GM21529 (cell line): Measurements from ENCODE around the gene RFX3.
"Not testable (repeated sequence)": the region's sequence is repeated elsewhere in the genome, so short reads cannot be mapped to it uniquely, and the experiment has no call there.

Source experiments
- ATAC-seq: cut with Tn5 transposase; IDR thresholded peaks from one replicate; pipeline ENCODE4 v1.9.1; 2021; ENCODE audit not compliant: unreplicated experiment

Gene RFX3

GRCh38 chr9:3361116-3361515 lies 164.7 kb downstream of the RFX3 start:
- no peak for ATAC-seq

GRCh38 chr9:3360245-3360644 lies 165.6 kb downstream of the RFX3 start:
- ATAC-seq = no peak

DNA sequence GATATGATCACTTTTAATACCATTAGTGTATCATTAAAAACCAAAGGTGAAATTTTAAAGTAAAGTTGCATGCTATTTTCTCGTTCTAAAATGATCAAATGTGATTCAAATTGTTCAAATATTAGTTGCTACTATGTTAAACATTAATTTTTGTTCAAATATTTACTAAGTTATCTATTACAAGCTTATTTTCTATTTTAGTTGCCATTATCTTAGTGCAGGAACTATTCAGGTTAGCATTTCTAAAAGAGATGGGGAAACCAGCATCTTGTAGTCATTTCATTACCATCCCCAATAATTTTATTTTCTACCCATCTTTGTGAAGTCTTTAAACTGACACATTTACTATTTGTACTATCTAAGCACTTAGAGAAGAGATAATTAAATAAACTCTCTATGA lies 166.0 kb downstream of the RFX3 start:
- no peak for ATAC-seq

DNA sequence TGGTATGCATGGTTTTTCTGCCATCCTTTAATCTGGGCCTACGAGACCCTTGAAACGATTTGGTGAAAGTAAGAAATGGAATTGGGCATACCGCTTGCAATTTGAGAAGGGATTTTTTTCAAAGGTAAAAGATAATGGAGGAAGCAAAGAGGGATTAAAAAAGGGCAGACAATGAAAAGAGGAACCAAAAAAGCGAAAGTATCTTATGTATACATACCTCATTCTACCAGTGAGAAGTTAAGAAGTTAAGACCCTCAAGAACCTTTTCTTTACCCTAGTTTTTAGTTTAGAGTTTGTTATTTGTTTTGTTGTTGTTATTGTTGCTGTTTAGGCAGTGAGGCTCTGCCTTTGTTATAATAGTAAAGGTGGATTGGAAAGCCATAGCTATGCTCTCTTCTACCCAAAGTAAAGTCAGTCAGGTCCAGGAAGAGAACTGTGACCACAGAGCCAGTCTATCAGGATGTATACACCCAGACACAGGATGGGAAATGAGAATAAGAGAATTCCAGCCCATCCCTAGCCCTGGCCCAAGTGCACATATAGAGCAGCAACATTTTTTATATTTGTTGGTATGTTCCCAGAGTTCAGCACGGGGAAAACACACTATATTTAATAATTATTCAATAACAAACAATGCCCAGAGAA lies 166.6 kb downstream of the RFX3 start:
- ATAC-seq = no peak

GRCh38 chr9:3348169-3348568 lies 177.6 kb downstream of the RFX3 start:
- no peak for ATAC-seq

DNA sequence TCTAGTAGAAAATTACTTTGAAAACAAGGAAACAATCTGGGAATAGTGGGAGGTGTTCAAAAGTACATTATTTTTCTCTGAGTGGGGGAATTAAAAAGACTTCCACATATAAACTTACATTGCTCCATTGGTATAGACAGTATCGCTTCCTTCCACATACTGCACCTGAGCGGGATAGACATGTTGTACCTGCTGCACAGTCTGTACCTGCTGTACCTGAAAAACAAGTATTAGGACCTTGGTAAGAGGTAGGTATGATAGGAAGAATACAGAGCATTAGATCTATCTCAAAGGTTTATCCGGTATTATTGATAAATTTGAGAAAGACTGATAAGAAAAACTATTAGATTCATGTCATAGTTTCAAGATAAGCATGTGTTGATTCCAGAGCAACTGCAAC lies 179.3 kb downstream of the RFX3 start:
- ATAC-seq = no peak

GRCh38 chr9:3343671-3344070 lies 182.1 kb downstream of the RFX3 start:
- ATAC-seq = no peak

DNA sequence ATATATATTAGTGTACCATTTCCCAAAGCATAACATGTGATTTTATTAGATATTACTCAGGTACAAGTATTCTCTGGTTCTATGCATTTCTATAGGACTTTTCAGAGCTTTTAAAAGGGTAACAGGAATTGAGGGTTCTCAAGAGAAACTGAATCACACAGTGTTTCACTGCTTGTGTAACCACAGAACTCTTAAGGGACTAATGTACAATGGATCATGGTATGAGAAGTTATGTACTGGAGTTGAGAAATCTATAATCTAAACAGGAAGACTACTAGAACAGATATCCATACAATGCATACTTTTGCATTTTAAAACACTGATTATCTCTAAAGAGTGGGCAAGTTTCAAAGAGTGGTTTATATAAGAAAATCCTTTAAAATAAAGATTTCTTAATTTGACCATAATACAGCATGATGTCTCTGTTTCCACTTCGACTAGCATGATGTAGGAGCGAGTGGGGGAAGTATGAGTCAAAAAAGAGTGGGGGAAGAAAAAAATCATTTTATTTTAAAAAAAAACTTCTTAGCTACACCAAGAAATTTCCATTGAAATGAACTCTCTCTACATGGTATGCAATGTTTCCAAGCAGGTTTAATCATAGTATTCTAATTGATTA lies 183.5 kb downstream of the RFX3 start:
- no peak for ATAC-seq

DNA sequence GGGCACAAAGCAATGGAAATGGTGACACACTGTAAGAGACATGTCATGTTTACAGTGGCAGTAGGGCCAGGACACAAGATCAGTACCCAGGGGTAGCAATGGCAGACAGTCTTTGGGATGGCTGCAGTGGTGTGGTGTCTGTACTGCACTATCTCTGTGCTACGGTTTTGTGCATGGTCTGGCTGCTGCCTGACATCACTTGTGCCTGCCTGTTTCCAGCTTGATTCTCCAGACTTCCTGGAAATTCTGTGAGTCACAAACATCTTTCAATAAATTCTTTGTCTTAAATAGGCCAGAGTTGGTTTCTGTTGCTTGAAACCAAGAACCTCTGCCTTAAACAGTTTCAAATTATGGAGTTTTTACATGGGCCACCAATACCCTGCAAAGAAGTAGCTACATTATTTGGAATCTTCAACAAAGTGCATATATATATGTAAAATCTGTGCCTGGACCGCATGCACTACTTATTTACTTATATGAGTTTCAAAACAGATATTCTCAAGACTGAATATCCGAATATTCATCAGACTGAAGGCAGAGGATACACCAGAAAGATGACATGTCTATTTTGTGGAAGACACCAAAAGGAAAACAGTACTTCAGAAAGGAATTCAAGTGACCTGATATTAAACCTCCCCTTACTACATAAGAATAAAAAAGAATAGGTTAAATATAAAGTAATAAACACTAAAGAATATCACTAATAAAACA lies 188.1 kb downstream of the RFX3 start:
- no peak for ATAC-seq

DNA sequence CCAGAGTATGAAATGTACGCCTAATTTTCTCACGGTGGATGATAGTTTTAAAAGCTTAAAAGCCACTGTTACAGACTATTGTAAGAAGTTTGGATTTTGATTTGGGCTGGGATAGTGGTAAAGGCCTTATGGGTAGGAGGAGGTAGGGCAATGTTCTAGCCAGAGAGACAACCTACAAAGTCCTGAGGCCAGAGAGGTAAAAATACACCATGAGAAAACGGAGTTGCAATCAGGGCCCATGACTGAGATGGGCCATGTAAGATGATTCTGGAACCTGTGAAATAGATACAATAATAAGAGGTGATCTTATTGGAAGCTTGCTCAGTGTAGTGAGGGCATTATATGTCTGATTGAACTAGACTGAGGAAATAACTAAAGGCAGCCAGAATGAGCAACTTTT lies 188.8 kb downstream of the RFX3 start:
- no peak for ATAC-seq

- no peak for ATAC-seq
These were observed 193.0 kb downstream of the RFX3 start for GRCh38 chr9:3332802-3333201.

DNA sequence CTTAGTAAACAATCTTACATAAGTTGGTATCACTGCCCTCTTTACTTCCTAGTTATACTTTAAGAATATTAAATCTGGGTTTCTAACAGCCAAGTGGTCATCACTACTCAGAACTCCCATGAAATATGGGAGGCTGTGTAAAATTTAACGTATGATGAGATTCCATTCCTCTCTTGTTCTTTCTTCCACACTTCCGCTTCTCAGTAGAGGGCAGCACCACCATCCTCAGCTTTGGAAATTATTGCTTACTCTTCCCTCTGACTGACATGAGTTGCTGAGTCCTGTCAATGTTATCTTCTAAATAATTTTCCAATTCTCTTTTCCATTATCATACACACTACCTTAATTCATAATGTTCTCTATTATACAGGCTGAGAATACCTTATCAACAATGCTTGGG lies 194.0 kb downstream of the RFX3 start:
- ATAC-seq = no peak

- ATAC-seq = no peak
These were observed 194.9 kb downstream of the RFX3 start for GRCh38 chr9:3330792-3331420.

GRCh38 chr9:3329361-3329760 lies 196.4 kb downstream of the RFX3 start:
- ATAC-seq = no peak

DNA sequence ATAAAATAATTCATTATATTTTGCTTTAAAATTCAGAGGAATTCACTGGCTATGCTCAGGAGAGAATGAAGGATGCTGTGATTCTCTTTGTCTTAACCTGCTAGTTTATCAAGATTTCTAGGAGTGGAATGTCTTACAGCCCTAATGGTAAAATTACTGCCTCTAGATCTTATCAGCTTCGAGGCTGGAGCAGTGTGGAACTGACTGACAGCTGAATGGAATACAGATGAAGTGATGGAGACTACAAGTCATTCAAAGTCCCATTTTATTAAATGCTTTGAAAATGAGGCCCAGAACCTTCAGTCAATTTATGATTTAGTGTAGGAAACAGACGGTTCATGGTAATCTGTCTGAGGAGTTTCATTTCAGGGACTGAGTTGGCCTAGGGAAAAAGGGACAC lies 202.1 kb downstream of the RFX3 start:
- no peak for ATAC-seq

DNA sequence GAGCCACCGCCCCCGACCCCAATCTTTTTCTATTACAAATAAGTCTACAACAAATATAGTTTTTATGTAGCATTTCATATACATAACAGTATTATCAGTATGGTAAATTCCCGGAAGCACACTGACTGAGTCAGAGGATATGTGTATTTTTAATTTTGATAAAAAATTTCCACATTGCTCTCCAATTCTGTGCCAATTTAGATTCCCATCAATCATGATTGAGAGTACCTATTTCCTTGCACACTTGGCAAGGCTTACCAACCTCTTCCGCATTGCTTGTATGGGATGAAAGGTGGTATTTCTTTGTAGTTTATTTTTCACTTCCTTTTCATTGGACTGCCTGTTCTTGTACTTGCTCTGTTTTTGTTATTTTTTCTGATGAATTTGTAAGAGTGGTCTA lies 204.6 kb downstream of the RFX3 start:
- no peak for ATAC-seq

DNA sequence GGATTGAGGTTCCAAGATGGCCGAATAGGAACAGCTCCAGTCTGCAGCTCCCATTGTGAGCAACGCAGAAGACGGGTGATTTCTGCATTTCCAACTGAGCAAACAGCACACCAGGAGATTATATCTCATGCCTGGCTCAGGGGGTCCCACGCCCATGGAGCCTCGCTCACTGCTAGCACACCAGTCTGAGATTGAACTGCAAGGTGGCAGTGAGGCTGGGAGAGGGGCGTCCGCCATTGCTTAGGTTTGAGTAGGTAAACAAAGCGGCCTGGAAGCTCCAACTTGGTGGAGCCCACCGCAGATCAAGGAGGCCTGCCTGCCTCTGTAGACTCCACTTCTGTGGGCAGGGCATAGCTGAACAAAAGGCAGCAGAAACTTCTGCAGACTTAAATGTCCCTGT lies 213.2 kb downstream of the RFX3 start:
- not testable (repeated sequence) for ATAC-seq

GRCh38 chr9:3308609-3309008 lies 217.2 kb downstream of the RFX3 start:
- ATAC-seq = no peak

DNA sequence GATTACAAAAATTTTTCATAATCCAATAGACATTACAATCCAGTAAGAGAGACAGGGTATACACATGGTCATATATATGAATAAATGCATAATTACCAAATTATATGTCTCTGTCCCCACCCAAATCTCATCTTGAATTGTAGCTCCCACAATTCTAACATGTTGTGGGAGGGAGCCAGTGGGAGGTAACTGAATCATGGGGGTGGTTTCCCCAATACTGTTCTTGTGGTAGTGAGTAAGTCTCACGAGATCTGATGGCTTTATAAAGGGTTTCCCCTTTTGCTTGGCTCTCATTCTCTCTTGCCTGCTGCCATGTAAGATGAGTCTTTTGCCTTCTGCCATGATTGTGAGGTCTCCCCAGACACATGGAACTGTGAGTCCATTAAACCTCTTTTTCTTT lies 221.4 kb downstream of the RFX3 start:
- ATAC-seq = not testable (repeated sequence)

DNA sequence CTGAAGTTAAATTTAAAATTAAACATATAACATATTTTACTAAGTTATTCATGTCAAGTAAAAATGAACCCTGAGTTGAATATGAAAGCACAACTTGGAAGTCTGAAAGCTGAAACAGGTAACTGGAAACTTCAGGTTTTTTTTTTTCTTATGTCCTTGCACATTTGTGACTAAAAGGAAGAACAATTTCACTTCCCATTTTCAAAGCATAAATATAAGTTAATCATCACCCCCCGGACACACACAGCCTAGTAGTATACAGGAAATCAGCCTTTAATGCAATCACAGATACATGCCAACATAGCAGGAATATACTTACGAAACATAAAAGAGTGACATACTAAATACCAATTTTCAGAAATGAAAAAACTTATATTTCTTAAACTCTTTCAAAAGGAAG lies 225.9 kb downstream of the RFX3 start:
- ATAC-seq = peak; percentile 98

- no peak for ATAC-seq
These were observed 229.3 kb downstream of the RFX3 start for GRCh38 chr9:3296536-3296935.

DNA sequence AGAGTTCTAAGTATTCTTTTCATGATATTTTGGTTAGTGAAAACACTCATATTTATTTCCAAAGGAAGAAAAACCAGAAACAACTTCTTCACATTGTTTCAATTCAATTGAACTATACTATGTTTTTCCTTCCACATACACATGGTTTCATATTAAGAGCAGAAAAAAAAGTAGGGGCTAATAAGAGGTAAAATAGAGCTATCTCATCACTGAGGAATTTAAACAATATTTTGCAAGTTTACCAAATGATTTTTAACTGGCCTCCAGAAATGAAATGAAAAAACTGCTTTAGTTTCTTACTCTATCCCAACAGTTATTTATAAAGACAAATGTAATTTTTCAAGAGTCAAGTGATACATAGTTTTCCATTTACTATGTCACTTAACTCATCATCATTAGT lies 233.5 kb downstream of the RFX3 start:
- no peak for ATAC-seq
